Body of pancreas (tissue), 4 donors: Measurements from ENCODE around the gene PCSK1N.
"Not testable (repeated sequence)": the region's sequence is repeated elsewhere in the genome, so short reads cannot be mapped to it uniquely, and the experiment has no call there.

Experiments
- CTCF ChIP-seq, 7 experiments: fragments of 450-650 bp in 4 of 7; fragments of 200-600 bp in 3 of 7; sonication (generic) in 3 of 7; IDR thresholded peaks; one replicate each; pipeline ENCODE4 v1.5.1; 2016 to 2019; ENCODE audit warnings: antibody characterized with exemption in 7 of 7
- POLR2A ChIP-seq, 3 donors: fragments of 450-650 bp; IDR thresholded peaks; one replicate each; pipeline ENCODE4 v1.6.1; 2016; ENCODE audit warnings: antibody characterized with exemption in 3 of 3, mild to moderate bottlenecking in 2 of 3

GRCh38 chrX:48819394-48819793, 16.0 kb downstream of the PCSK1N start:
- not testable (repeated sequence) for TF ChIP-seq CTCF, POLR2A (IDR thresholded peaks at IDR 0.05)
